ENCODE results near the gene ATP5PB. TPM values are rescaled to one million over a fixed set of nuclear protein-coding genes. Genes with fewer than 3 reads are reported as not detected.

Gene ATP5PB
- total RNA-seq, 2 experiments from 2014 or later, result 47.3 to 51.5 TPM

DNA sequence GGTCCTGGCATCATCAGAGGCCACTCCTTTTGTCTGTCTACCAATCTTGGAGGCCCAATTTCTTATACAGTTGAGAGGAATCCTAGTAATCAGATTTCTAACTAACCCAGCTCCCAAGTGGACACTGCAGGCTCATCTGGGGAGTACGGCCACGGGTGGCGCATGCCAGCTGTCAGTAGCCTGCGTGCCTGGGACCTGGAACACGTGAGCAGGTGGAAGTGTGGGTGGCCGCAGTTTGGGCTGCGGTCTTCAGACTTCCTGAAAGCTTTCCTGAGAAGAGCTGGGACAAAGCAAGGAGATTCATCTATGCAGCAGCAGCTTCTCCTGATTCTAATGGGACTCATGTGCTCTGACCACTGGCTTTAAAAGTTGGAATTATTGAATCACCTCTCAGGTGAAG, 41.8 kb downstream of the ATP5PB start:
- Histone ChIP-seq H3K27ac (ENCODE audit: low read depth in 1 of 2, low read length in 2 of 2) (no peak overlapping the region), H3K36me3 (ENCODE audit: insufficient read depth, low read length) (no peaks in the 10 kb centered on the region), H3K4me1 (ENCODE audit: insufficient read depth, low read length) (no peaks in the 10 kb centered on the region), H3K27me3 (ENCODE audit: control insufficient read depth in 1 of 2, insufficient read depth in 2 of 2, low read length in 2 of 2) (no peaks in the 10 kb centered on the region), H3K4me3 (ENCODE audit: low read length) (no peak overlapping the region), H3K9me3 (ENCODE audit: control insufficient read depth in 1 of 2, insufficient read depth in 1 of 2, low read length in 2 of 2) (no peaks in the 10 kb centered on the region)
- Mint-ChIP-seq H3K4me1 (ENCODE audit: low read depth) (no peaks in the 10 kb centered on the region), H3K4me3 (no peak overlapping the region), H3K36me3 (ENCODE audit: low read depth) (no peaks in the 10 kb centered on the region), H3K27ac (no peak overlapping the region), H3K9me3 (no peaks in the 10 kb centered on the region), H3K27me3 (no peaks in the 10 kb centered on the region)
- ChIA-PET CTCF (interaction anchor here (1.3 kb wide), 1 partner anchor 17 kb away, joined by 4 read pairs; no protein-coding TSS in a partner anchor), POLR2A (interaction anchor here (0.7 to 1.5 kb wide), 3 partner anchors 9 to 161 kb away, joined by 3 to 4 read pairs (median 4); no protein-coding TSS in a partner anchor)
- ATAC-seq (ENCODE audit: poor library complexity), result no peak
- intact Hi-C loops (cut with DNase I, micrococcal nuclease), result no loop called here
- TF ChIP-seq, protein P1, sequence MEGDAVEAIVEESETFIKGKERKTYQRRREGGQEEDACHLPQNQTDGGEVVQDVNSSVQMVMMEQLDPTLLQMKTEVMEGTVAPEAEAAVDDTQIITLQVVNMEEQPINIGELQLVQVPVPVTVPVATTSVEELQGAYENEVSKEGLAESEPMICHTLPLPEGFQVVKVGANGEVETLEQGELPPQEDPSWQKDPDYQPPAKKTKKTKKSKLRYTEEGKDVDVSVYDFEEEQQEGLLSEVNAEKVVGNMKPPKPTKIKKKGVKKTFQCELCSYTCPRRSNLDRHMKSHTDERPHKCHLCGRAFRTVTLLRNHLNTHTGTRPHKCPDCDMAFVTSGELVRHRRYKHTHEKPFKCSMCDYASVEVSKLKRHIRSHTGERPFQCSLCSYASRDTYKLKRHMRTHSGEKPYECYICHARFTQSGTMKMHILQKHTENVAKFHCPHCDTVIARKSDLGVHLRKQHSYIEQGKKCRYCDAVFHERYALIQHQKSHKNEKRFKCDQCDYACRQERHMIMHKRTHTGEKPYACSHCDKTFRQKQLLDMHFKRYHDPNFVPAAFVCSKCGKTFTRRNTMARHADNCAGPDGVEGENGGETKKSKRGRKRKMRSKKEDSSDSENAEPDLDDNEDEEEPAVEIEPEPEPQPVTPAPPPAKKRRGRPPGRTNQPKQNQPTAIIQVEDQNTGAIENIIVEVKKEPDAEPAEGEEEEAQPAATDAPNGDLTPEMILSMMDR (IDR thresholded peaks at IDR 0.05), result no peak
- DNase-seq, result no peak

DNA sequence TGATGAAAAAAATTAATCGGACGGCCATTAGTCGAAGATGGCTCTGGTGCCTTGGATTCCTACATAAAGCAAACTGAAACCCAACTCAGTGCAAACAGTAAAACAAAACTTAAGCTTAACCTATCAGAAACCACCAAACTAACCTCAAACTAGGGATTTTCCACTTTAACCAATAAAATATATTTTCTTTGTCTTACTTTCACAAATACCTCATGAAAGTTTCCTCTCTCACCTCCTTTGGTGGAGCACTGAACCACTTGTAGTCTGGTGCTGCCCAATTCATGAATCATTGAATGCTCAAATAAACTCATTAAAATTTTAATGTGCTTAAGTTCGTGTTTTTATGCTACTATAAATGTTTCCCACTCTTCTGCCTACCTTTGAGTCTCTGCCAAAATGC, 47.1 kb downstream of the ATP5PB start:
- CTCF ChIA-PET, result interaction anchor here (1.9 kb wide), 1 partner anchor 12 kb away, joined by 8 read pairs; no protein-coding TSS in a partner anchor
- TF ChIP-seq, protein P1 (IDR thresholded peaks at IDR 0.05), result no peak
- H3K36me3 ChIP-seq (ENCODE audit: insufficient read depth, low read length), result no peaks in the 10 kb centered on the region
- no peak overlapping the region for H3K27ac ChIP-seq (ENCODE audit: low read depth in 1 of 2, low read length in 2 of 2)
- no peaks in the 10 kb centered on the region for H3K27me3 Mint-ChIP-seq
- no peak overlapping the region for H3K4me3 ChIP-seq (ENCODE audit: low read length)
- H3K4me1 Mint-ChIP-seq (ENCODE audit: low read depth), result peaks cover 15% of the 10 kb centered on the region
- peaks cover 6% of the 10 kb centered on the region for H3K4me1 ChIP-seq (ENCODE audit: insufficient read depth, low read length)
- H3K9me3 Mint-ChIP-seq, result peaks cover 6% of the 10 kb centered on the region
- no peak overlapping the region for H3K27ac Mint-ChIP-seq
- intact Hi-C loops (cut with DNase I, micrococcal nuclease), result no loop called here
- no peaks in the 10 kb centered on the region for H3K36me3 Mint-ChIP-seq (ENCODE audit: low read depth)
- H3K27me3 ChIP-seq (ENCODE audit: control insufficient read depth in 1 of 2, insufficient read depth in 2 of 2, low read length in 2 of 2), result no peaks in the 10 kb centered on the region
- POLR2A ChIA-PET, result no interaction called here
- peaks cover 7 to 8% of the 10 kb centered on the region in 2 experiments for H3K9me3 ChIP-seq (ENCODE audit: control insufficient read depth in 1 of 2, insufficient read depth in 1 of 2, low read length in 2 of 2)
- H3K4me3 Mint-ChIP-seq, result no peak overlapping the region
- no peak for ATAC-seq (ENCODE audit: poor library complexity)
- peak in 1 of 14 experiments; percentile 33 for DNase-seq

DNA sequence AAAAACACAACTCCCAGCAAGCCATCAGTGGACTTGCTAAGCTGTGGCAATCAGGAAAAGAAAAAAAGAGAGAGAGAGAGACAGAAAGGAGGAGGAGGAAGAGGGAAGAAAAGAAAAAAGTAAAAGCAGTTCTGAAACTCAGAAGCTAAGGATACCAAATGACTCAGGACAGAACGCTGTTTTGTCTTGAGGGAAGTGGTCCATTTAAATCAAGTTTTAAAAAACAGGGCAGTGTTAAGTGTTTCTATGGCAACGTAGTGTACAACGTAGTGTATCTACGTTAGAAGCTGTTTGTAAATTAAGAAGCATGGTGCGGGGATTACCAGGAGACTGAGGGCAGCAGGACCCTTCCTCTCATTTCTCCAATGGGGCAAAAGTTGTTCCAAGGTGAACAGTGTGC, 48.3 kb downstream of the ATP5PB start:
- ChIA-PET CTCF (interaction anchor here (1.4 to 2.1 kb wide), 3 partner anchors 10 to 26 kb away, joined by 3 to 8 read pairs (median 4); no protein-coding TSS in a partner anchor), POLR2A (interaction anchor here (1.9 kb wide), 1 partner anchor 10 kb away, joined by 9 read pairs; no protein-coding TSS in a partner anchor)
- DNase-seq (peak in 1 of 14 experiments; percentile 15), ATAC-seq (ENCODE audit: poor library complexity) (no peak)
- Mint-ChIP-seq H3K4me3 (no peak overlapping the region), H3K9me3 (peaks cover 6% of the 10 kb centered on the region), H3K36me3 (ENCODE audit: low read depth) (no peaks in the 10 kb centered on the region), H3K27ac (no peak overlapping the region), H3K4me1 (ENCODE audit: low read depth) (peaks cover 20% of the 10 kb centered on the region), H3K27me3 (no peaks in the 10 kb centered on the region)
- intact Hi-C loops (cut with DNase I, micrococcal nuclease), result no loop called here
- Histone ChIP-seq H3K9me3 (ENCODE audit: control insufficient read depth in 1 of 2, insufficient read depth in 1 of 2, low read length in 2 of 2) (peaks cover 7 to 8% of the 10 kb centered on the region in 2 experiments), H3K36me3 (ENCODE audit: insufficient read depth, low read length) (no peaks in the 10 kb centered on the region), H3K4me1 (ENCODE audit: insufficient read depth, low read length) (peaks cover 6% of the 10 kb centered on the region), H3K4me3 (ENCODE audit: low read length) (no peak overlapping the region), H3K27ac (ENCODE audit: low read depth in 1 of 2, low read length in 2 of 2) (no peak overlapping the region), H3K27me3 (ENCODE audit: control insufficient read depth in 1 of 2, insufficient read depth in 2 of 2, low read length in 2 of 2) (no peaks in the 10 kb centered on the region)
- TF ChIP-seq, protein P1 (IDR thresholded peaks at IDR 0.05), result no peak

All from CD4-positive, alpha-beta T cell (primary cell).